ENCODE measurements around the gene ALK. TPM values are rescaled to one million over a fixed set of nuclear protein-coding genes. Genes with fewer than 3 reads are reported as not detected.

The ALK gene
- total RNA-seq, 1 experiment from 2014 or later, result 0.37 TPM

GRCh38 chr2:29226808-29227207 lies 694.6 kb downstream of the ALK start:
- no peak for DNase-seq (ENCODE audit: low read depth)

- no peak for DNase-seq (ENCODE audit: low read depth)
Measured at GRCh38 chr2:29226375-29226774, 695.0 kb downstream of the ALK start.

DNA sequence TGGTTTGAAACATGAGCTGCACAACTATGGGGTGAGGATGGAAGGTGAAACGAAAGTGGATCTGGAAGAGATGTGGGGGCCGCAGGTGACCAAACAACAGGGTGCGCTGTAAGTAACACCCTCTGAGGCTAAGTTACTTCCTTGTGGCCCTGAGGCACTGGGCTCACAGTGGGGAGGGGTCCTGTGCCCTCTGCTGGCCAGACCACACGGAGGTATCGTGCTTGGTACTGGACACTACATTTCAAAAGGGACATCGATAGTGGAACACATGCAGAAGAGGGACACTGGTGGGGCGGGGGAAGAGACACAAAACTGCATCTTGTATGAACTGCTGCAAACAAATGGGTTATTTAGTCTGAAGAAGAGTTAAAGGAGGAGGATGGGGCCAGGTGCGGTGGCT lies 695.6 kb downstream of the ALK start:
- DNase-seq (ENCODE audit: low read depth), result no peak

- DNase-seq (ENCODE audit: low read depth), result no peak
Measured at GRCh38 chr2:29224693-29225551, 696.5 kb downstream of the ALK start.

GRCh38 chr2:29223851-29224692 lies 697.3 kb downstream of the ALK start:
- peak; percentile 83 for DNase-seq (ENCODE audit: low read depth)

- no peak for DNase-seq (ENCODE audit: low read depth)
Measured at GRCh38 chr2:29223257-29223656, 698.1 kb downstream of the ALK start.

DNA sequence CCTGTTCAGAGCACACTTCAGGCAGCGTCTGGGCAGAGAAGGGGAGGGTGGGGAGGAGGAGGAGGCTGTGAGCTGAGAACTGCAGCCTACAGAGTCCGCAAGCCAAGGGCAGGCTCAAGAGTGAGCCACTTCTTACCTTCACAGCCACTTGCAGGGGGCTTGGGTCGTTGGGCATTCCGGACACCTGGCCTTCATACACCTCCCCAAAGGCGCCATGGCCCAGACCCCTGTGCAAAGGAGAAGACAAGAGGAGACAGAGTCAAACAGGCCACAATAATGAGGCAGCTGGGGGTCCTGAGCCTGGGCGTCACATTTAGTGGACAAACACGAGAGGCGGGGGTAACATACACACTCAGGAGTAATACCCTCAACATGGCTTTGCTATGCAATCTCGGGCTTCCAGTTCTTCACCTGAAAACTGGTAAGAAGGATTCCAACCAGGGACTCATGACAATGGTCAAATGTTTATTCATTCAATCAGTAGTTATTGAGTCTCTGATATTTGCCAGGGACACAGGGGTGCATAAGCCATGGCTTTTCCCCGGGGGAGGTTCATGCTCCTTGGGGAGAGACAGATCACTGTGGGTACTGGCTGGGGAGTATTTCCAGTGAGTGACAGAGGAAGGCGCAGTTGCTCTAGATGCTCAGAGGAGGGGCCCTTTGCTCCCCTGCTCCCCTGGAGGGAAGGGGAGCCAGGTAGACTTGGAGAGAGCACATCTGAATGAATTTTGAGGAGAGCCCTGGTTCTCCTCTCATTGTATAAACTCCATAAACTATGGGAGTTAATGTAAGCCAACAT lies 698.8 kb downstream of the ALK start:
- no peak for DNase-seq (ENCODE audit: low read depth)

GRCh38 chr2:29220506-29221270 lies 700.7 kb downstream of the ALK start:
- no peak for DNase-seq (ENCODE audit: low read depth)

- no peak for DNase-seq (ENCODE audit: low read depth)
Measured at GRCh38 chr2:29219374-29219773, 702.0 kb downstream of the ALK start.

DNA sequence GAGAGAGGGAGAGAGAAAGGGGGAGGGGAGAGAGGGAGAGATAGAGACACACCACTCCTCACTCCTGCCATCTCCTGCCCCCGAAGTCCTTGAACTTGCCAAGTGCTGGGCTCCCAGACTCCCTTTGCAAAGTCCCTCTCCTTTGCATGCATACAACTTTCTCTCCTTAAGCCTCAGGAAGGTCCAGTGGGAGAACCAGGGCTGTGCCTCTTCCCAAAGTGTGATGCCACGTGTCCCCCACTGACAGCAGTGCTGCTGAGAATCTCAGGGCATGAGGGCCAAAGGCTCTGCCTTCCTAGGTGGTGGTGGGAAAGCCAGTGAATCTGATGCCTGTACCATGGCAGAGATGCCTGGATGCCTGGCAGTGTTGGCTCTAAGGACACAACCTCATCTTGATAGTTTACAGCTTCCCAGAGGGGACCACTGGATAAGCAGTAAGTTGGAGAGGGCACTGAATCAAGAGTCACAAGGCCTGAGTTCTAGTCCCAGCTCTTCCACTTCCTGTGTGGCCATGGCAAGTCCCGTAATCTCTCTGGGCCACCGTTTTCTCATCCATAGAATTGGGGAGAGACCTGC lies 702.7 kb downstream of the ALK start:
- no peak for DNase-seq (ENCODE audit: low read depth)

DNA sequence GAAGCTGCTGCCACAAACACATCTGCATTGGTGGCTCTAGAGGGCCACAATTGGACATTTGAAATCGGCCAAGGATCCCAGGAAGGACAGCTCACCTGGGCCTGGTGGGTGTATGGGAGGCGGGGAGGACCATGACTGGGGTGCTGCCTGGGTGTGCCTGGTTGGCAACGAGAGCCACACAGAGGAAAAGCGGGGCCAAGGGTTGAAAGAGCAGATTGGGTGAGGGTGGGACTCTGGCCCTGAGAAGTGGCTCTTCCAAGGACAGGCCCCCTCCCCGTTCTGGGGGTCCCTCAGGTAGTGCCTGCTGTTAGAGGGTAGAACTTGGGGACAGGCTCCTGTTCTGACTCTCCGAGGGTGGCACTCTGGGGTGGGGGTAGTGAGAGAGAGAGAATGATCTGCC lies 703.3 kb downstream of the ALK start:
- no peak for DNase-seq (ENCODE audit: low read depth)

GRCh38 chr2:29216609-29216909 lies 704.8 kb downstream of the ALK start:
- no peak for DNase-seq (ENCODE audit: low read depth)

DNA sequence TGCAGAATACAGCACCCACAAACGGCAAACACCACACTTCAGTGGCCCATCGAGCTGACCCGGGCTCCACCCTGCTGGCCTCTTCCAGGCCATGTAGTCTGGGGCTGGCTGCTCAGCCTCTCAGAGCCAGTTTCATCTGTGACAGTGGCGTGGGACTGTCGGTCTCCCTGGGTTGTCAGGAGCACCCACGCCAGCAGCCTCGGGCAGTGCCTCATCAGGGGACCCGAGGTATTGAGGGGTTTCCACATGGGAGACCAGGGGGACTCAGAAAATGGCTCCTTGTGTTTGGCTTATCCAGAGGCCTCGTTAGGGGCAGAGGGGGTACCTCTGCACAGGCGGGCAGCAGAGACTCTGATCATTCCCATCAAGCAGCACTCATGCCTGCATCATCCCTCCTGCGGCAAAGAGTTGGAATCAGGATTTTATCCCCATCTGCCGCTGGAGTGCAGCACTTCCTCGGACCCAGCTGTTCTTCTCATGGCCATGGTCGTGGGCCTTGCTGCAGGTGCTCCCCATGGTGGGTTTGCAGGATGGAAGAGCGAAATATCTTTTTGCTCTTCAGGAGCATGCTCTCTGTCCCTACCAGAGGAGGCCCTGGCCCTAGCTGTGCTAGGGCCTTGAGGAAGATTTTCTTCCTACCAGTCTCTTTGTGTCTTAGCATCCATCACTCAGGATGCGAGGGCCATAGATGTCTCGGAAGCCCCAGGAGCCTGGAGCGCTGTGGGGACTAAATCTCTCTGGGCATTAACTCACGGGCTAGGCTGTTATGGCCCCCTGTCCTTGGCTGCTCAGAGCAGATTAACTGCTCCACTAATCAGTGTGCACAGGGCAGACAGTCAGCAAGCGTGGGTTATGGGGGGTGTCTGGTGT lies 705.4 kb downstream of the ALK start:
- no peak for DNase-seq (ENCODE audit: low read depth)

DNA sequence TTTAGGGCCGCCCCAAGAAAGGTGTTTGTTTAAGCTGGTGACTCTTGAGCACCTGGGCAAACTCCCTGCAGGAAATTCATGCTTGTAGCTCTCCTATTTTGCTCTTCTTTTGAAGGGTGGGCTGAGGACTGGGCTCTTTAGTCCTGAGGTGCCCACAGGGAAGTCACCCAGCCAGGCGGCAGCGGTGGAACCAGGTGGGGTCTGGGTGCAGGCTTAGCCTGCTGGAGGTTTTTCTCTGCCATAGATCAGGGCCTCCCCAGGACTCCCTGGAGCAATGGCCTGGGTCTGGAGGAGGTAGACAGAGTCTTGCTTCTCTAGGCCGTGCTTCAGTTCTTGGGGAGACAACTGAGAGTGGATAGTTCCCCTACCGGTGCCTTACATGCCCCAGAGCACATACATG lies 706.3 kb downstream of the ALK start:
- DNase-seq (ENCODE audit: low read depth), result no peak

- DNase-seq (ENCODE audit: low read depth), result peak; percentile 60
Measured at GRCh38 chr2:29213888-29214291, 707.5 kb downstream of the ALK start.

DNA sequence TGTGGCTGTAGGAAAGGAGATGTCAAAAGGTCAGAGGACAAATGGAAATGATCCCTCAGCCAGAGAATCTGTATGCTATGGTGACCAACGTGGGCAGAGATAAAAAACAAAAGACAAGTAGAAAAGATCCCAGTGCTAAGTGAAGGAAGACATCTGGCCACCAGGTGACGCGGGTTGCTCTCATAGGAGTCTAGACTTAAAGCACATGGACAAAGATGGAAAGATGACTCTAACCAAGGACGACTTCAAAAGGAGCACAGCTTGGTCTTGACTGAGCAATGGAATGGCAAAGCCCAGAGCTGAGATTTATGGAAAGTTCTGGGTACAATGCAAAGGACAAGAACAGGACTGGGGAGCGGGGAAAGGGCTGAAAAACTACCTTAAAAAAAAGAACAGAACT lies 709.4 kb downstream of the ALK start:
- no peak for DNase-seq (ENCODE audit: low read depth)

GRCh38 chr2:29209551-29209950 lies 711.8 kb downstream of the ALK start:
- DNase-seq (ENCODE audit: low read depth), result no peak

DNA sequence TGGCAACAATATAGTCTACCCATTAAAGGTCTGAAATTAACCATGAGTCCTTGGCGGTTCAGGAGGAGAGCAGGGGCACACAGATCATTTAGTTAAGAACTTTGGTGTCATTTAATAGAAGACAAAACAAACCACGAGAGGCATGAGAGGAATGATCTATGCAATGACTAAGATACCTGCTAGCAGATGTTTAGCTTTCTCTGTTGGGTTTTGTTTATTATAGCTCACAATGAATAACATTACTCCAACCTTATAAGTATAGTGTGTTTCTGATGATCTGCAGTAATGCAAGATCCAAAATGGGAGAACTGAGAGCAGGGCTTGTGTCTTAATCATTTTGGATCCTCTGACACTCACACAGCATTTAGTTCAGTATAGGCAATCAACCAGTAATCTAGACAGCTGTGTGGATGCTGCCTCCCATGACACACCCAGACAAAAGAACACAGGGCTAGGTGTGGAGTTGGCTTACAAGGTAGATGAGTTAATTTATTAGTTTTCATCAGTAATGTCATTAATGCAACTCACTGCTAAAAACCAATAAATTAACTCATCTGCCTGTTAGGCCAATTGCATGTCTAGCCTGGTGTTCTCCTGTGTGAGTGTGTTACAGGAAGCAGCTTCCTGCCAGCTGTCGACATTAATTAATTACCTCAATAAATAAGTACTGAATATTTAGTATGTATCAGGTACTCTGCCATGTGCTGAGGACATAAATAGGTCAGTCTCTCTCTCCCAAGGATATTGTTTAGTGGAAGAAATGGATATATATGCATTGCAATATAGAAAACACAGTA lies 713.8 kb downstream of the ALK start:
- peak; percentile 26 for DNase-seq (ENCODE audit: low read depth)

DNA sequence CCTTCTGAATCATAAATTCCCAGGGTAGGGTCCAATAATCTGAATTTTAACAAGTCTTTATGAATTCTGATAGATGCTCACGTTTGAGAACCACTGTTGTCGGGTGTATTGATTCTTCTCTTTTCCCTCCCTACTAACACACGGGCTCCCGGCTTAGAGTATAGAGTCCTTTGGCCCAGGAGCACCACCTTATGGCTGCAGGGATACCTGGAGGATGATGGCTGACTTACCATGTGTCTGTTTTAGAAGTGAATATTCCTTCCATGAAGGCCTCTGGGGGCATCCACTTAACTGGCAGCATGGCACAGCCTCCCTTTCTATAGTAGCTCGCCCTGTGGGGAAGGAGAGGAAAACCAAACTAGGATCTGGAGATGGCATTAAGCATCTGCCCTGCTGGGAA lies 714.4 kb downstream of the ALK start:
- DNase-seq (ENCODE audit: low read depth), result no peak

All from M059J (cell line).